Fibroblast of villous mesenchyme (primary cell): ENCODE measurements around the gene ADAM19. TPM values are rescaled to one million over a fixed set of nuclear protein-coding genes. Genes with fewer than 3 reads are reported as not detected.

Source experiments
- DNase-seq: peaks from one replicate; pipeline ENCODE4 v3.0.0-alpha.2; 2010; ENCODE audit warnings: low read depth
- H3K4me3 ChIP-seq: 2 replicates; pipeline ENCODE4 v1.5.1; 2011; ENCODE audit warnings: low read depth, mild to moderate bottlenecking, low read length
- total RNA-seq: library from RNA; depleted of rRNA; stranded (reverse); fragments of >200 nt; gene quantifications from 2 replicates; pipeline ENCODE4 v1.2.3, GENCODE V29; 2012
- TF ChIP-seq, protein P1 (sequence below): IDR thresholded peaks from 2 replicates; pipeline ENCODE4 v1.5.1; 2012; ENCODE audit warnings: low read depth, mild to moderate bottlenecking, low read length; ENCODE audit not compliant: insufficient read depth

ADAM19 gene
- total RNA-seq, 1 donor = 89.8 TPM

DNA sequence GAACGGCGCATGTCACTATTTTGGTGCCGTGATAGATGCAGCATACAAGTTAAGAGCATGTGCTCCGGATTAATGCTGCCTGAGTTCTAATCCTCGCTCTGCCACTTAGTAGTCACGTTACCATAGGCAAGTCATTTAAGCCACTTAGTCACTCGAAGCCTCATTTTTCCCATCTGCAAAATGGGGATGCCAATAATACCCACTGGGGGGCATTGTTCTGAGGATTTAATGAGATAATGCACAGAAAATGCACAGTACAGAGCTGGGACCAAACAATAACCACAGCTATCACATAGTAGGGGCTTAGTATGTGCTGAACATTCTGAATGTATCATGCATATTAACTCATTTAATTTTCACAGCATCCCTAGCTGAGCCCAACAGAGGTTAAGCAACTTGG, 106.5 kb downstream of the ADAM19 start:
- TF ChIP-seq, protein P1, sequence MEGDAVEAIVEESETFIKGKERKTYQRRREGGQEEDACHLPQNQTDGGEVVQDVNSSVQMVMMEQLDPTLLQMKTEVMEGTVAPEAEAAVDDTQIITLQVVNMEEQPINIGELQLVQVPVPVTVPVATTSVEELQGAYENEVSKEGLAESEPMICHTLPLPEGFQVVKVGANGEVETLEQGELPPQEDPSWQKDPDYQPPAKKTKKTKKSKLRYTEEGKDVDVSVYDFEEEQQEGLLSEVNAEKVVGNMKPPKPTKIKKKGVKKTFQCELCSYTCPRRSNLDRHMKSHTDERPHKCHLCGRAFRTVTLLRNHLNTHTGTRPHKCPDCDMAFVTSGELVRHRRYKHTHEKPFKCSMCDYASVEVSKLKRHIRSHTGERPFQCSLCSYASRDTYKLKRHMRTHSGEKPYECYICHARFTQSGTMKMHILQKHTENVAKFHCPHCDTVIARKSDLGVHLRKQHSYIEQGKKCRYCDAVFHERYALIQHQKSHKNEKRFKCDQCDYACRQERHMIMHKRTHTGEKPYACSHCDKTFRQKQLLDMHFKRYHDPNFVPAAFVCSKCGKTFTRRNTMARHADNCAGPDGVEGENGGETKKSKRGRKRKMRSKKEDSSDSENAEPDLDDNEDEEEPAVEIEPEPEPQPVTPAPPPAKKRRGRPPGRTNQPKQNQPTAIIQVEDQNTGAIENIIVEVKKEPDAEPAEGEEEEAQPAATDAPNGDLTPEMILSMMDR = no peak
- DNase-seq = no peak
- no peak overlapping the region for H3K4me3 ChIP-seq

DNA sequence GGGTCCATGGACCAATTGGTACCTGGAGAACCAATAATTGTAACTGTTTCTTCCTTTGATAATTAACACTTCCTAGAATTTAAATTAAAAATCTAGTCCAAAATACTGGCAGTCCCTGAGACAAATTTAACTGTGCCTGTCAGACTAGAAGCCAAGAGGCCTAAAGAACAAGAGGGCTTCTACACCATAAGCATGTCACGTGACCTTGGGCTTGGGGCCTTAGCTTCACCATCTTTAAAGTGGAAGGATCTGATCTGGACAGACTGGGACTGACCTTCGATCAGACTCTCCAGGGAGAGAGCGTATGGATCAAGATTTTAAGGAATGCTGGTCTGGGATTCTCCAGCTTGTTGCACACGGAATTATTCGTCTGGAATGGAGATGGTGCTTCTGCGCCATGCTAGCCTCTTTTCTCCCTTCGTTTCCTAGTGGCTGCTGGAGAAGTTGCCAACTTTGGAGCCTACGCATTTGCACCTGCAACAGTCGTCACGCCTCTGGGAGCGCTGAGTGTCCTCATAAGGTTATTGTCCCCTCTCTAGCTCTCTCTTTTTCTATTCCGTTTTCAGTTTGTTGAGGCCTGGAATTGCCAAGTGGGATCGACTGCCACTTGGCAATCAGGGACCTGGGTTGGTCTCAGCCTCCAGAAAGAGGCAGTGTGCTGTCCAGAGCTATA, 107.1 kb downstream of the ADAM19 start:
- TF ChIP-seq, protein P1 = no peak
- DNase-seq = no peak
- no peak overlapping the region for H3K4me3 ChIP-seq

DNA sequence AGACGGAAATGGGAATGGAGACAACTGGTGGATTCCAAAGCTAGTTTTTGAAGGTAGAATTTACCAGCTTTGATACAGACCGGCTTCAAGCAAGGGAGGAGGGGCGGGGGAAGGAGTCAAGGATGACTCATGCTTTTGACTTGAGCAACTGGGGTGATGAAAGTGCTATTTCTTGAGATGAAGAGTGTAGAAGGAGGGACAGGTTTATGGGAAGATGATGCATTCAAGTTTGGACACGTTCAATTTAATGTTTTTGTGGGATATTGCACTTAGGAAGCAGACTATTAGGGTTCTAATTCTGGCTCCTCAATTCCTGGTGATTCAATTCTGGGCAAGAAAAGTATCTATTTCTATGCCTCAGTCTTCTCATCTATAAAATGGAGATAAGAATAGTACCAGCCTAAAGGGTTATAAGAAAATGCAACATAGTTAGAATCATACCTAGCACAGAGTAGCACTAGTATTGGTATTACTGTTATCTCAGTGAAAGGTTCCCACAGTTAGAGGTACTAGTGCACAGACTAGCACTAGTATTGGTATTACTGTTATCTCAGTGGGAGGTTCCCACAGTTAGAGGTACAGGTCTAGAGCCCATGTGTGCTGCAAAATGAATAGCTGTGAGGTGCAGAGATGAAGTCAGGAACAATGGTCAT, 110.9 kb downstream of the ADAM19 start:
- TF ChIP-seq, protein P1 = no peak
- no peak overlapping the region for H3K4me3 ChIP-seq
- peak; percentile 95 for DNase-seq

DNA sequence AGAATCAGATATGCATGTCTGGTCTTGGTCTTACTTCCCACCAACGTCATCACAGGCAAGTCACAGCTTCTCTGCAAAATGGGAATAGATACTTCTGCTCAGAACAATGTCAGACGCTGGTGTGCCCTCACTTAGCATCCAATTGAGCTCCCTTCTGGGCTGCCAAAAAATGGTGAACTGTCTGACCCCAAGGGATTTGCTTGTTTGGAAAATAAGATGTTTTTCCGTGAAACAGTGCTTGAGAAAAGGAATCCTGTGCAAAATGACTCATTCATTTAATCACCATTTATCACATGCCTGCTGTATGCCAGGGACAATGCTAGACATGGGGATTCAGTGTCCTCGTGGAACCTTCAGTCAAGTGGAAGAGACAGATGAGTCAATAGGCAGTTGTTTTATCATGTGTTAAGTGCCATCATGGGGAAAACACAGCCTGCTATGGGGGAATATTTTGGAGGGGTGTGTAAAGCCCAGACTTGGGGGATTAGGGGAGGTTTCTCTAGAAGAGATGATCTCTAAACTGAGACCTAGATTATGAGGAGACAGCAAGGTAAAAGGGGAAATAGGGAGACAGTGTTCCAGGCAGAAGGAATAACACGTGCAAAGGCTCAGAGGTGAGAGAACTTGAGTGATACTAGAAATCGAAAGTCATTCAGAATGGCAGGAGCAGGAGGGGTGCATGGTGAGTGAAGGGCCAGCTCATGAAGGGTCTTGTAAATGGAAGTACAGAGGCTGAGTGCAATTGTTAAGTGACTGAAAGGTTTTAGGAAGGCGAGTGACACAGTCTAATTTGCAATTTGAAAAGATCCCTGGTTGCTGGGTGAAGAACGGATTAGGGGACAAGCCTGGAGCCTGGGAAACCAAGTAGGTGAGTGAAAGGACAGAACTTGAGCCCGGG, 111.7 kb downstream of the ADAM19 start:
- TF ChIP-seq, protein P1 = no peak
- DNase-seq = peak; percentile 68
- H3K4me3 ChIP-seq = no peak overlapping the region

DNA sequence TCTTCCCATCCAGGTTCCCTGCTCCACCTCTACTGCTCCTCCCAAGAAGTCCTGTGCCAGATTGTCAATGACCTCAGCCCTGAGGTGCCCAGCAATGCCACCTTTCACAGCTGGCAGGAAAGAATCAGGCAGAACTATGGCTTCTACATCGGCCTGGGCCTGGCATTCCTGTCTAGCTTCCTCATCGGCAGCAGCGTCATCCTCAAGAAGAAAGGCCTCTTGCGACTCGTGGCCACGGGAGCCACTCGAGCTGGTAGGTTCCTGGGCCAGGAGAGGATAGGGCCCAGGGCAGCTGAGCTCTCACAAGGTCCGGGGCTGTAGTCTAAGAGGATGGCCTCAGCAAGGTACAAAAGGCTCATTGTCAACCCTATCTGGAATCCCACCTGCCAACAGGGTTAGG, 112.5 kb downstream of the ADAM19 start:
- TF ChIP-seq, protein P1 = no peak
- DNase-seq = no peak
- no peak overlapping the region for H3K4me3 ChIP-seq

DNA sequence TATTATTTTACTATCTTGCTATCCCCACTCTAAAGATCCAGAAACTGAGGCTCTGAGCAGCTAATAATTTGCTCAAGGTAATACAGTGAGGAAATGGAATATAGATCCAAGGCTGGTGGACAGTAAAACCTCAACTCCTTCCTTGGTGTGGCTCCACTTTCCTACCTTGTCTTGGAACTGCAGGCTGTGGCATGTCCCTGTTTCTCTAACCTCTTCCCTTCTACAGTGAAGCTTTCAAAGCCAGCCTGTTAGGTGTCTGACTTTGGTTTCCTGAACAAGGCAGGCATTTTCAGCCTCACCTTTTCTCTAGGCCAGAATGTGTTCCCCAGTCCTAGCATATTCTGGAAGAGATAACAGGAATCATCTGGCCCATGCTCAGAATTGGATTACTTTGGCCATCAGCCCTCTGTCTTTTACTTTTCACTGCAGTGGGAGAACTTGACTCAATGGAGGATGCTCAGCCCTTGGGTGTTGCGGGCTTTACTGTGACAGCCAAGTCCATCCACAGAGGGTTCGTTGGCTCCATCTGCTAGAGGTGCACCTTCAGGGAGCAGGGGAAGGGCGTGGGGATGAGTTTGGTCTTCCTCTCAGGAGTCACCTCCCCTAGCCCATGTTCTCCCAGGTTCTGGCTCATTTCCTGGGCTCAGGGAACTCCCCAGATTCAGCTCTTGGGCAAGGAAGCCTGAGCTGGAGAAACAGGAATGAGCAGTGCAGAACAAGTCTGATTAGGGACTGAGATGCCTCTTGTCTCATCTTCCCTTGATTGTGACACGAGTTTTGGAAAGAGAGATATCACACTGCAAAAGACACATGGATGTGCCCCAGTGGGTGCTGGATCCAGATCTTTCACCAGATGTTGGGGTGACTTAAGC, 114.4 kb downstream of the ADAM19 start:
- no peak for DNase-seq
- TF ChIP-seq, protein P1 = no peak

More for the DNA sequence above, 114.4 kb downstream of the ADAM19 start:
- no peak overlapping the region for H3K4me3 ChIP-seq
